ENCODE results near the gene SMIM9. TPM values are rescaled to one million over a fixed set of nuclear protein-coding genes. Genes with fewer than 3 reads are reported as not detected.
A peak's percentile ranks its signal among the peaks of the same experiment; 100 is the strongest.

The SMIM9 gene
- total RNA-seq, 1 experiment from 2014 or later = not detected

GRCh38 chrX:154779261-154779660, 55.2 kb downstream of the SMIM9 start:
- H3K4me3 ChIP-seq (ENCODE audit: low read depth in 2 of 2, low read length in 2 of 2) = no peak overlapping the region
- intact Hi-C loops (cut with micrococcal nuclease; ENCODE audit: unreplicated experiment) = no loop called here
- ATAC-seq = peak; percentile 43
- H3K4me1 ChIP-seq (ENCODE audit: control insufficient read depth, insufficient read depth, low read length) = peaks cover 26% of the 10 kb centered on the region
- no peaks in the 10 kb centered on the region for H3K9me3 ChIP-seq (ENCODE audit: control insufficient read depth, insufficient read depth, low read depth, low read length)
- peaks cover 15% of the 10 kb centered on the region; the same call in 1 of the 2 replicates for H3K36me3 ChIP-seq (ENCODE audit: control insufficient read depth, insufficient read depth, low read length)
- BruUV-seq (replicated peaks) = no TSS peak
- DNase-seq (ENCODE audit: low read depth, low spot score) = no peak
- ChIA-PET CTCF (no interaction called here), POLR2A (no interaction called here)
- H3K27me3 ChIP-seq (ENCODE audit: control insufficient read depth, insufficient read depth, low read length) = no peaks in the 10 kb centered on the region
- H3K27ac ChIP-seq (ENCODE audit: low read length) = peak overlapping the region; percentile 51
- TF ChIP-seq POLR2AphosphoS5 (IDR thresholded peaks at IDR 0.05; ENCODE audit: low read depth, low read length) (no peak), SIN3A (IDR thresholded peaks at IDR 0.05; ENCODE audit: borderline replicate concordance, insufficient read depth, low read depth, low read length) (no peak), CTCF (IDR thresholded peaks at IDR 0.05) (no peak), TCF7L2 (IDR thresholded peaks at IDR 0.05; ENCODE audit: low read depth, low read length) (no peak)
- in situ Hi-C loops (cut with HindIII; ENCODE audit: low pct_unique_long_range_greater_than_20kb, low sequenced_read_pairs) = no loop called here

- ChIA-PET CTCF (no interaction called here), POLR2A (interaction anchor here (0.5 to 1.1 kb wide), 4 partner anchors 8 to 260 kb away, joined by 3 read pairs; partner anchors contain the start of genes FAM3A and MPP1)
- Histone ChIP-seq H3K9me3 (ENCODE audit: control insufficient read depth, insufficient read depth, low read depth, low read length) (no peaks in the 10 kb centered on the region), H3K4me1 (ENCODE audit: control insufficient read depth, insufficient read depth, low read length) (peaks cover 26% of the 10 kb centered on the region), H3K27ac (ENCODE audit: low read length) (no peak overlapping the region; the same call in 1 of the 2 replicates), H3K27me3 (ENCODE audit: control insufficient read depth, insufficient read depth, low read length) (no peaks in the 10 kb centered on the region), H3K36me3 (ENCODE audit: control insufficient read depth, insufficient read depth, low read length) (peaks cover 20% of the 10 kb centered on the region; the same call in 1 of the 2 replicates), H3K4me3 (ENCODE audit: low read depth in 2 of 2, low read length in 2 of 2) (no peak overlapping the region)
- intact Hi-C loops (cut with micrococcal nuclease; ENCODE audit: unreplicated experiment) (no loop called here), in situ Hi-C loops (cut with HindIII; ENCODE audit: low pct_unique_long_range_greater_than_20kb, low sequenced_read_pairs) (no loop called here)
- DNase-seq (ENCODE audit: low read depth, low spot score) (no peak), ATAC-seq (no peak)
- no TSS peak for BruUV-seq (replicated peaks)
- TF ChIP-seq TCF7L2 (IDR thresholded peaks at IDR 0.05; ENCODE audit: low read depth, low read length) = no peak
- TF ChIP-seq POLR2AphosphoS5 (IDR thresholded peaks at IDR 0.05; ENCODE audit: low read depth, low read length) = 0 out of 2 replicates have a peak, but pooled peaks have one; percentile 13
Observed at GRCh38 chrX:154776753-154777152, 57.7 kb downstream of the SMIM9 start.

- POLR2A ChIA-PET = interaction anchor here (0.7 to 1.1 kb wide), 3 partner anchors 9 to 259 kb away, joined by 3 read pairs; partner anchors contain the start of gene FAM3A
- no peak overlapping the region for H3K4me3 ChIP-seq (ENCODE audit: low read depth in 2 of 2, low read length in 2 of 2)
- peak; percentile 52 for ATAC-seq
- no peaks in the 10 kb centered on the region for H3K9me3 ChIP-seq (ENCODE audit: control insufficient read depth, insufficient read depth, low read depth, low read length)
- no peaks in the 10 kb centered on the region for H3K27me3 ChIP-seq (ENCODE audit: control insufficient read depth, insufficient read depth, low read length)
- DNase-seq (ENCODE audit: low read depth, low spot score) = no peak
- H3K4me1 ChIP-seq (ENCODE audit: control insufficient read depth, insufficient read depth, low read length) = peaks cover 26% of the 10 kb centered on the region
- peaks cover 20% of the 10 kb centered on the region; the same call in 1 of the 2 replicates for H3K36me3 ChIP-seq (ENCODE audit: control insufficient read depth, insufficient read depth, low read length)
- TF ChIP-seq SIN3A (IDR thresholded peaks at IDR 0.05; ENCODE audit: borderline replicate concordance, insufficient read depth, low read depth, low read length) = no peak
- no peak for TF ChIP-seq TCF7L2 (IDR thresholded peaks at IDR 0.05; ENCODE audit: low read depth, low read length)
- TF ChIP-seq CTCF (IDR thresholded peaks at IDR 0.05) = no peak
- TF ChIP-seq REST (IDR thresholded peaks at IDR 0.05; ENCODE audit: insufficient read depth in 1 of 2, low read depth in 2 of 2, low read length in 1 of 2) = no peak
- no peak for TF ChIP-seq POLR2AphosphoS5 (IDR thresholded peaks at IDR 0.05; ENCODE audit: low read depth, low read length)
- no peak overlapping the region; the same call in 1 of the 2 replicates for H3K27ac ChIP-seq (ENCODE audit: low read length)
- intact Hi-C loops (cut with micrococcal nuclease; ENCODE audit: unreplicated experiment) (no loop called here), in situ Hi-C loops (cut with HindIII; ENCODE audit: low pct_unique_long_range_greater_than_20kb, low sequenced_read_pairs) (no loop called here)
- BruUV-seq (replicated peaks) = no TSS peak
- CTCF ChIA-PET = no interaction called here
Observed at GRCh38 chrX:154775419-154776349, 58.8 kb downstream of the SMIM9 start.
